ENCODE measurements around the gene MUCL3. TPM values are rescaled to one million over a fixed set of nuclear protein-coding genes. Genes with fewer than 3 reads are reported as not detected.

The MUCL3 gene
- total and polyA plus RNA-seq, 2 of the 8 experiments (the other 6 are each of a cell fraction or from before 2014, with no cell fraction given) = 0.15 to 0.37 TPM

- FAIRE-seq (no peak), DNase-seq (ENCODE audit: low read depth in 1 of 2, low spot score in 2 of 2) (no peak)
- Histone ChIP-seq H3K79me1 (ENCODE audit: low read depth, low read length) (no peaks in the 10 kb centered on the region), H3K4me2 (ENCODE audit: insufficient read depth in 1 of 2, low read depth in 2 of 2, low read length in 2 of 2) (no peak overlapping the region), H2BK12ac (ENCODE audit: low read depth, low read length) (no peak overlapping the region), H3K36me3 (ENCODE audit: control insufficient read depth in 2 of 4, insufficient read depth in 4 of 4, low read length in 3 of 4) (no peaks in the 10 kb centered on the region), H3K18ac (ENCODE audit: extremely low read depth, low read length) (no peak overlapping the region), H2BK5ac (ENCODE audit: low read depth, low read length) (no peak overlapping the region), H3K14ac (ENCODE audit: insufficient read length) (no peak overlapping the region), H2BK15ac (ENCODE audit: low read length) (no peak overlapping the region), H3K4me3 (ENCODE audit: extremely low read depth in 1 of 4, insufficient read depth in 2 of 4, low read depth in 3 of 4, low read length in 4 of 4) (no peak overlapping the region), H4K91ac (replicated peaks; ENCODE audit: insufficient read length, low read length) (no peak overlapping the region), H3K9me3 (ENCODE audit: insufficient read depth in 2 of 2, low read depth in 1 of 2, low read length in 1 of 2) (no peaks in the 10 kb centered on the region), H3K23me2 (ENCODE audit: low read depth, low read length) (peaks cover 6% of the 10 kb centered on the region; the same call in 1 of the 2 replicates), H3K23ac (ENCODE audit: insufficient read length) (no peak overlapping the region), H2BK120ac (replicated peaks; ENCODE audit: low read depth, low read length) (no peak overlapping the region), H2AK5ac (ENCODE audit: low read depth, low read length) (no peak overlapping the region), H4K20me1 (replicated peaks in 1 of 2; ENCODE audit: control insufficient read depth in 1 of 2, insufficient read depth in 2 of 2, low read length in 2 of 2) (no peaks in the 10 kb centered on the region), H3K4ac (replicated peaks; ENCODE audit: insufficient read length, low read depth, low read length) (no peak overlapping the region), H2BK20ac (ENCODE audit: low read length) (no peak overlapping the region), H3K79me2 (ENCODE audit: control insufficient read depth in 1 of 2, insufficient read depth in 2 of 2, low read length in 2 of 2) (no peaks in the 10 kb centered on the region), H3K4me1 (replicated peaks in 1 of 4; ENCODE audit: control insufficient read depth in 3 of 4, insufficient read depth in 4 of 4, low read length in 3 of 4) (peaks cover 3 to 4% (median 4%) of the 10 kb centered on the region in 4 experiments; a peak in 4 of 7 replicates), H3K27me3 (replicated peaks in 1 of 4; ENCODE audit: control insufficient read depth in 3 of 4, extremely low read depth in 1 of 4, insufficient read depth in 3 of 4, low read length in 3 of 4) (peaks cover 0 to 12% (median 9%) of the 10 kb centered on the region in 4 experiments; a peak in 5 of 7 replicates), H2AFZ (ENCODE audit: low read length) (no peak overlapping the region), H3K56ac (replicated peaks; ENCODE audit: insufficient read length, low read depth, low read length) (no peak overlapping the region), H3K9ac (replicated peaks in 1 of 4; ENCODE audit: extremely low read depth in 1 of 4, low read depth in 3 of 4, low read length in 3 of 4) (no peak overlapping the region), H4K8ac (ENCODE audit: extremely low read depth, insufficient read depth, low read length) (no peak overlapping the region), H4K5ac (ENCODE audit: insufficient read length, low read depth, low read length) (no peak overlapping the region), H3K27ac (ENCODE audit: low read depth, low read length) (no peak overlapping the region)
- POLR2A ChIA-PET (ENCODE audit: partially characterized antibody) = no interaction called here
- 80% methylated on average over 2 of the region's 2 CpGs; no CpG with 5 or more reads in 1 of the 2 experiments for WGBS, 2 experiments (ENCODE audit: extremely low coverage in 1 of 2, insufficient coverage in 1 of 2, insufficient read length in 1 of 2, insufficient replicate concordance in 2 of 2, low coverage in 1 of 2, low lambda C conversion rate in 2 of 2, missing lambda C conversion rate in 1 of 2)
- CTCF ChIA-PET (ENCODE audit: partially characterized antibody) = interaction anchor here (0.8 to 2.6 kb wide), 5 partner anchors 15 to 239 kb away, joined by 3 to 9 read pairs (median 3); no protein-coding TSS in a partner anchor
- no peak for TF ChIP-seq CREB1 (IDR thresholded peaks at IDR 0.05)
- no peak for TF ChIP-seq CTCF (IDR thresholded peaks at IDR 0.05; ENCODE audit: control extremely low read depth in 1 of 3, insufficient read depth in 1 of 3, low read depth in 1 of 3, low read length in 3 of 3)
- no peak for TF ChIP-seq MAFK (IDR thresholded peaks at IDR 0.05; ENCODE audit: low read depth, low read length)
- no peak for TF ChIP-seq GABPA (IDR thresholded peaks at IDR 0.05; ENCODE audit: borderline replicate concordance, insufficient read depth, low read length)
- no peak for TF ChIP-seq HDAC6 (IDR thresholded peaks at IDR 0.05; ENCODE audit: low read depth, low read length)
- TF ChIP-seq TAF7 (optimal IDR thresholded peaks at IDR 0.05; ENCODE audit: borderline replicate concordance, low read depth, low read length) = no peak
- TF ChIP-seq KDM1A (IDR thresholded peaks at IDR 0.05; ENCODE audit: borderline replicate concordance, low read length) = no peak
- no peak for TF ChIP-seq EZH2 (IDR thresholded peaks at IDR 0.05; ENCODE audit: low read depth, low read length, severe bottlenecking)
- no peak for TF ChIP-seq USF2 (IDR thresholded peaks at IDR 0.05; ENCODE audit: low read length)
- no peak for TF ChIP-seq RXRA (IDR thresholded peaks at IDR 0.05; ENCODE audit: insufficient read depth, low read depth, low read length)
Measured at GRCh38 chr6:30957716-30958115, 16.9 kb downstream of the MUCL3 start.

All from H1 (cell line).